Retinal pigment epithelial cell (primary cell): ENCODE results near the gene PSG4.
"Not testable (repeated sequence)": the region's sequence is repeated elsewhere in the genome, so short reads cannot be mapped to it uniquely, and the experiment has no call there.

ENCODE experiments used
- DNase-seq: peaks from one replicate; pipeline ENCODE4 v3.0.0-alpha.2; 2010; ENCODE audit warnings: low read depth
- H3K4me3 ChIP-seq: 2 replicates; pipeline ENCODE4 v1.5.1; 2011; ENCODE audit warnings: mild to moderate bottlenecking, low read length, control low read depth, moderate library complexity
- CTCF ChIP-seq: conservative IDR thresholded peaks from 2 replicates; pipeline ENCODE4 v1.5.1; 2011; ENCODE audit warnings: low read depth, low read length, control low read depth, inconsistent platforms

The PSG4 gene

GRCh38 chr19:43205471-43206105, at the start of gene PSG4:
TSS of gene PSG4 (minus strand) at chr19:43205638. CDS start at chr19:43205536, 102 bp downstream.
- DNase-seq, result not testable (repeated sequence)
- H3K4me3 ChIP-seq, result peak within 1 kb of the TSS; percentile 37

- not testable (repeated sequence) for H3K4me3 ChIP-seq, DNase-seq
These were observed 46.0 kb upstream of the PSG4 start for GRCh38 chr19:43251428-43251827.

GRCh38 chr19:43250296-43250695, 44.9 kb upstream of the PSG4 start:
- H3K4me3 ChIP-seq, result not testable (repeated sequence)

GRCh38 chr19:43248635-43249002, 43.2 kb upstream of the PSG4 start:
- H3K4me3 ChIP-seq, DNase-seq: not testable (repeated sequence)

More at GRCh38 chr19:43250296-43250695, 44.9 kb upstream of the PSG4 start:
- DNase-seq, result not testable (repeated sequence)

- DNase-seq, H3K4me3 ChIP-seq: not testable (repeated sequence)
These were observed 41.9 kb upstream of the PSG4 start for GRCh38 chr19:43247243-43247880.

- not testable (repeated sequence) for H3K4me3 ChIP-seq, DNase-seq
These were observed 40.4 kb upstream of the PSG4 start for GRCh38 chr19:43245848-43246247.

- not testable (repeated sequence) for DNase-seq, H3K4me3 ChIP-seq
These were observed 36.8 kb upstream of the PSG4 start for GRCh38 chr19:43242211-43242610.

- DNase-seq, H3K4me3 ChIP-seq: not testable (repeated sequence)
These were observed 32.8 kb upstream of the PSG4 start for GRCh38 chr19:43238213-43238612.

GRCh38 chr19:43235686-43236085, 30.2 kb upstream of the PSG4 start:
- H3K4me3 ChIP-seq, DNase-seq: not testable (repeated sequence)

- TF ChIP-seq CTCF, result no peak
- H3K4me3 ChIP-seq, result no peak overlapping the region
- no peak for DNase-seq
These were observed 23.9 kb upstream of the PSG4 start for GRCh38 chr19:43229315-43229714.

- not testable (repeated sequence) for H3K4me3 ChIP-seq, DNase-seq
These were observed 23.3 kb upstream of the PSG4 start for GRCh38 chr19:43228730-43229129.

- DNase-seq, H3K4me3 ChIP-seq: not testable (repeated sequence)
These were observed 21.5 kb upstream of the PSG4 start for GRCh38 chr19:43226986-43227385.

- no peak overlapping the region for H3K4me3 ChIP-seq
- no peak for DNase-seq
- TF ChIP-seq CTCF, result no peak
These were observed 19.4 kb upstream of the PSG4 start for GRCh38 chr19:43224855-43225253.

GRCh38 chr19:43224201-43224854, 18.9 kb upstream of the PSG4 start:
- H3K4me3 ChIP-seq, result not testable (repeated sequence)
- DNase-seq, result peak; percentile 61

GRCh38 chr19:43221891-43222290, 16.5 kb upstream of the PSG4 start:
- not testable (repeated sequence) for DNase-seq, H3K4me3 ChIP-seq

- DNase-seq, H3K4me3 ChIP-seq: not testable (repeated sequence)
These were observed 13.7 kb upstream of the PSG4 start for GRCh38 chr19:43219136-43219535.

- DNase-seq, result not testable (repeated sequence)
These were observed 10.4 kb upstream of the PSG4 start for GRCh38 chr19:43215881-43216280.

More at GRCh38 chr19:43215881-43216280, 10.4 kb upstream of the PSG4 start:
- H3K4me3 ChIP-seq, result not testable (repeated sequence)
